CD4-positive, alpha-beta T cell treated with Interleukin-6 at 100 ng/mL for 8 hours (primary cell): ENCODE results near the gene TMEM127.

Source experiments
- DNase-seq: peaks from one replicate; pipeline ENCODE4 v3.0.0-alpha.2; 2020; ENCODE audit warnings: mixed read lengths, low spot score

Gene TMEM127

GRCh38 chr2:96204836-96205624 lies 60.8 kb downstream of the TMEM127 start:
- DNase-seq: no peak

- DNase-seq: no peak
Observed at GRCh38 chr2:96203130-96204028, 62.4 kb downstream of the TMEM127 start.

GRCh38 chr2:96202152-96202854 lies 63.5 kb downstream of the TMEM127 start:
- no peak for DNase-seq

GRCh38 chr2:96201338-96201737 lies 64.5 kb downstream of the TMEM127 start:
- no peak for DNase-seq

- no peak for DNase-seq
Observed at GRCh38 chr2:96198921-96199320, 66.9 kb downstream of the TMEM127 start.
